Measurements from ENCODE around the gene GTF2IRD1. TPM values are rescaled to one million over a fixed set of nuclear protein-coding genes. Genes with fewer than 3 reads are reported as not detected.

The GTF2IRD1 gene
- total and polyA plus RNA-seq, 8 donors = 7.1 to 15.9 (median 9.9) TPM

- FAIRE-seq (no peak), DNase-seq (no peak), ATAC-seq (no peak)
- 94 to 95% methylated on average over 4 of the region's 4 CpGs for WGBS, 2 donors
- Histone ChIP-seq H3K36me3 (no peaks in the 10 kb centered on the region), H3K4me1 (peaks cover 7 to 24% (median 19%) of the 10 kb centered on the region in 3 donors), H3K27ac (no peak overlapping the region), H3K9me3 (no peaks in the 10 kb centered on the region), H3K27me3 (no peaks in the 10 kb centered on the region), H3K4me3 (no peak overlapping the region)
- TF ChIP-seq CTCF (IDR thresholded peaks at IDR 0.05) = no peak
- intact Hi-C loops (cut with DNase I) = no loop called here
These were observed 44.6 kb downstream of the GTF2IRD1 start for GRCh38 chr7:74498354-74498753.

DNA sequence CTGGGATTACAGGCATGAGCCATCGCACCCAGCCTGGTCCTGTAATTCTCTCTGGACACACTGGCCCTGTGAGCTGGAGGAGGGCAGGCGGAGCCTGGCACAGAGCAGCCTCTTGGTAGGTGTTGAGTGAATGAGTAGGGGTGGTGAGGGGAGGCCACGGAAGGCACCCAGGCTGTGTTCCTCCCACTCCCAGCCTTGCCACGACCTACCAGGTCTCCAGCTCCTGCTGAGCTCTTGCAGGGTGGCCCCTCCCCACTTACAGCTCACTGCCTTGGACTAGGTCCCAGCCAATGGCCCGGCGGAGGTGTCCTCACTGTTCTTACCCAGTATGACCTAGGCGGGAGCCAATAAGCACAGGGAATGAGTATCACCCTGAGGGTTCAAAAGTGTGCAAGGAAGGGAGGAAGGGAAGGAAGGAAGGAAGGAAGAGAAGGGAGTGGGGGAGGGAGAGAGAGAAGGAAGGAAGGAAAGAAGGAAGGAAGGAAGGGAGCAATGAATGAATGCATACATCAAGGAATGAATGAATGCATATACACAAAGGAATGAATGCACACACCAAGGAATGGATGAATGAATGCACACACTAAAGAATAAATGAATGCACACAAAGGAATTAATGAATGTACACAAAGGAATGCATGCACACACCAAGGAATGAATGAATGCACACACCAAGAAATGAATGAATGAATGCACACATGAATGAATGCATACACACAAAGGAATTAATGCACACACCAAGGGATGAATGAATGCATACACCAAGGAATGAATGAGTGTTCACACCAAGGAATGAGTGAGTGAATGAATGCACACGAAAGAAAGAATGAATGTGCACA is 45.5 kb downstream of the GTF2IRD1 start:
- Histone ChIP-seq H3K4me3 (no peak overlapping the region), H3K4me1 (peaks cover 7 to 24% (median 19%) of the 10 kb centered on the region in 3 donors), H3K27me3 (no peaks in the 10 kb centered on the region), H3K36me3 (no peaks in the 10 kb centered on the region), H3K9me3 (no peaks in the 10 kb centered on the region), H3K27ac (no peak overlapping the region)
- TF ChIP-seq CTCF (IDR thresholded peaks at IDR 0.05) = no peak
- 87% methylated on average over 8 of the region's 8 CpGs for WGBS, 2 donors
- intact Hi-C loops (cut with DNase I) = no loop called here
- FAIRE-seq (no peak), ATAC-seq (no peak), DNase-seq (peak in 1 of 6 donors; percentile 35)

DNA sequence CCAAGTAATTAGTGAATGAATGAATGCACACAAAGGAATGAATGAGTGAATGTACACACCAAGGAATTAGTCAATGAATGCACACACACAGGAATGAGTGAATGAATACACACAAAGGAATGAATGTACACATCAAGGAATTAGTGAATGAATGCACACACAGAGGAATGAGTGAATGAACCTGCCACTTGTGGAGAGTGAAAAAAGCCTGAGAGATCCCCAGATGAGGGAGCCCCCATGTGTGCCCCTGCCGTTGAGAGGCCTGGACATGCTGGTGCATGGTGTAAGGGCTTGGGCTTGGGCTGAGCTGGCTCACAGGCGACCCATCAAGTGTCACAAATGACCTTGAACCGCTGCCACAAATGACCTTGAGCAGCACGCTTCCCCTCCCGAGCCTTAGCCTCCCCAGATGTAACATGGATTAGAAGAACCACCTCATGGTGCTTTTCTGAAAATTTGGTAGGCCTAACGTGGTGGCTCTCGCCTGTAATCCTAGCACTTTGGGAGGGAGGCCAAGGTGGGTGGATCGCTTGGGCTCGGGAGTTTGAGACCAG is 46.2 kb downstream of the GTF2IRD1 start:
- no peak for ATAC-seq
- no peak for TF ChIP-seq CTCF (IDR thresholded peaks at IDR 0.05)
- FAIRE-seq = no peak
- H3K4me3 ChIP-seq = no peak overlapping the region
- 57 to 59% methylated on average over 9 of the region's 9 CpGs for WGBS, 2 donors
- H3K4me1 ChIP-seq = peaks cover 7 to 24% (median 19%) of the 10 kb centered on the region in 3 donors
- H3K27ac ChIP-seq = no peak overlapping the region
- peak in 1 of 6 donors; percentile 32 for DNase-seq
- H3K27me3 ChIP-seq = no peaks in the 10 kb centered on the region
- H3K36me3 ChIP-seq = no peaks in the 10 kb centered on the region
- no peaks in the 10 kb centered on the region for H3K9me3 ChIP-seq
- intact Hi-C loops (cut with DNase I) = no loop called here

DNA sequence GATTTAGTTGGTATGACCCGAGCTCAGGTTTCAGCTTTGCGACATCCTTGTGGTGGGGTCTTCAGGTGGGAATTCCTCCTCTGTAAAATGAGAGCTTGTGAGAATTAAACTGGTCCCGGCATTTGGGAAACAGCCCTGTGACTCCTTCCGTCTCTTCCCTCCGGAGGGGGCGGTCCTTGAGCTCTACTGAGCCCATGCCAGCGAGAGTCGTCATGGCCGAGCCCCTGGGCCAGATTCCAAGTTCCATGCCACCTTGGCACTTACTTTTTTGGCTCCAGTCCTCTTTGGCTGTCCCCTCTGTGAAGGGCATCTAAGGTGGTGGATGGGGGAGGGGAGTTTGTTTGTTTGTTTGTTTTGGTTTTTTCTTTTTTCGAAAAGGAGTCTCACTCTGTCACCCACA is 47.6 kb downstream of the GTF2IRD1 start:
- peak overlapping the region in 3 of 4 donors; percentile 68 to 79 (median 72) for H3K27ac ChIP-seq
- H3K27me3 ChIP-seq = no peaks in the 10 kb centered on the region
- WGBS, 2 donors = 13 to 19% methylated on average over 10 of the region's 10 CpGs
- peaks cover 7 to 24% (median 19%) of the 10 kb centered on the region in 3 donors for H3K4me1 ChIP-seq
- FAIRE-seq = no peak
- H3K4me3 ChIP-seq = peak overlapping the region in 1 of 4 donors; percentile 20
- DNase-seq = peak; percentile 85 to 96 (median 93)
- no peaks in the 10 kb centered on the region for H3K36me3 ChIP-seq
- intact Hi-C loops (cut with DNase I) = no loop called here
- no peak for TF ChIP-seq CTCF (IDR thresholded peaks at IDR 0.05)
- no peaks in the 10 kb centered on the region for H3K9me3 ChIP-seq
- ATAC-seq = peak; percentile 69 to 89 (median 80)
